ENCODE results near the gene KCNK3.
"Not testable (repeated sequence)": the region's sequence is repeated elsewhere in the genome, so short reads cannot be mapped to it uniquely, and the experiment has no call there.

The KCNK3 gene

DNA sequence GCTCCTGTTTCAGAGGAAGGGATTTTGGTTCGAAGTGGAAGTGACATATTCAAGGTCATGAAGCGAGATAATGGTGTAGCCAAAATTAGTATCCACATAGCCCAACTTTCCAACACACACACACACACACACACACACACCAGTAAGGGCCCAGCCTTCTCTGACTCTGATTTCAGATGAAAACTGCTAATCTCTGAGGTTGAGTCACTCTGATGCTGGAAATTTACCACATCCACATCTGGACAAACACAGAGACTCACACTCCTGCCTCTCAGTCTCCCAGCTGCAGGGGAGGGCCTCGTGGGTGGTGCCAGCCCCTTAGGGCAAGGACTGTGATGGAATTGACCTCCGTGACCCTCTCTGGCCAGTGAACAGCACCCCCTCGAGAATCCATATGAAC is 42.6 kb downstream of the KCNK3 start:
- DNase-seq: no peak

DNA sequence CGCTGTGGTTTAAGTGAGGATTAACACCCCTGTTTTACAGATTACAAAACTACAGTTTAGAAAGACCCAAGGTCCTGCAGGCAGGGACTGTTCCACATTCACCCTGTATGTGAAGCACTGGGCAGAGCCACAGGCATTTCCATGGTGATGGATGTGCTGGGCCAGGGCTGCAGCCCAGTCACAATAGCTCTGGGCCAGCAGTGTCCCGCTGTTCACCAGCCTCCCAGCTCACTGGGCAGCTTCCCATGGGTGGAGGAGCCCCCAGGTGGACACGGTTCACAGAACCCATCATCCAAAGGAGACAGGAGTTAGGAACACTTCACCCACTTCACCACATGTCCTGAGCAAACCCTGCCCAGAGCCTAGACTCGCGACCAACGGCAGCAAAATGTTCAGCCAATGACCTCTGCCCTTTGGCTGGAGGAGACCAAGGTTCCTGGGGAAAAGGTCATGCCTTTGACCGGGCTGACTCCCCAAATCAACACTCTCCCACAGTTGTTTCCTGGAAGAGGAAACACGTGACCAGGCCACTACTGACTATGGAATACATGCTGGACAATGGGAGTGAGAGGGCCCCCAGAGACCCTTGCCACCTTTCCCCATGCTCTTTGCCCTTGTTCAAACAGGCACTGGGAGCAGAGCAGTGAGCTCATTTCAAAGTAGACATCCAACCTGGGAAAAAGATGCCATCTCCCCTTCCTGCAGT is 43.5 kb downstream of the KCNK3 start:
- DNase-seq: no peak

DNA sequence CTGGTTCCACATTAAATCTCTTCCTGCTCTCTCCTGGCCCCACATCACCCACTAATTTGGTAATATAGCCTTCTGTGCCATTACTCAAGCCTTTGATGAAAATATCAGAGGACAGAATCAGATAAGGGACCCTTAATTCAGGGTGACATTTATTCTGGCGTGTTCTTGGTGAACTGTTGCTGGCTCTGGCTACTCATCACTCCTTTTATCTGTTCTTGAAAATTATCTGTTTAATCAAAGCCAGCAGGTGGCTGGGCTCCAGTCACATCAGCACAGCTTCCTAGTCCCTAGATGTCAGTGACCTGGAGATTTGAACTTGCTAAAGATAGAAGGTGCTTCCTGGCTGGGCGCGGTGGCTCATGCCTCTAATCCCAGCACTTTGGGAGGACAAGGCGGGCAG is 44.7 kb downstream of the KCNK3 start:
- DNase-seq: no peak

DNA sequence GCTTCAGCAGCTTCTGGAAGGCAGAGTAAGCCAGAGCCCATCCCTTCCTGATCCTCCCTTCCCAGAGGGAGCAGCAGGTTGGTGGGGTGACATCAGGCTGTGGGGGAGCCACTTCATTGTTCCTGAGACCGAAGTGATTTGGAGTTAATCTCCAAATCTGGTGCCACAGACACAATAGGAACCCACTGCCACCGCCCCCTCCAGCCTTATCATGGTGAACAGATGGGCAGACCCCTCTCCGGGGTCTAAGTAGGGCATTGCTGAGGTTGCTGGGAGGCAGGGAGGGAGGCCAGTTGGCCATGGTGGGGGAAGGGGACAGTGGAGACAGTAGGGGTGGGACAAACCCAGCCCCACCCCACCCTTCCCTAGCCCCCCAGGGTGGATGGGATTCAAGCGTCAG is 46.0 kb downstream of the KCNK3 start:
- DNase-seq: no peak

DNA sequence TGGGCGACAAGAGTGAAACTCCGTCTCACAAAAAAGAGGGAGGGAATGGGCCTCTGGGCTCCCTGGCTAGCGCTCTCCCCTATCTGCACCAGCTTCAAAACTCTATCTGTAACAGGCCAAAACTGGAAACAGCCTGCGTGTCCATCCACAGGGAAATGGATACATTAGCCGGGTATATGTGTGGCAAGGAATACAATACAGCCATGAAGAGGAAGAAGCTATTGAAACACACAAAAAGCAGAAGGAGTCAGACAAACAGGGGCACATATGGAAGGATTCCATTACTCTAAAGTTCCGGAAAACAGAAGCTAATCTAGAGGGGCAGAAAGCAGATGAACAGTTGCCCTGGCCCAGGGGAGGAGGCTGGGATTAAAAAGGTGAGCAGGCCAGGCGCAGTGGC is 47.0 kb downstream of the KCNK3 start:
- DNase-seq: no peak

DNA sequence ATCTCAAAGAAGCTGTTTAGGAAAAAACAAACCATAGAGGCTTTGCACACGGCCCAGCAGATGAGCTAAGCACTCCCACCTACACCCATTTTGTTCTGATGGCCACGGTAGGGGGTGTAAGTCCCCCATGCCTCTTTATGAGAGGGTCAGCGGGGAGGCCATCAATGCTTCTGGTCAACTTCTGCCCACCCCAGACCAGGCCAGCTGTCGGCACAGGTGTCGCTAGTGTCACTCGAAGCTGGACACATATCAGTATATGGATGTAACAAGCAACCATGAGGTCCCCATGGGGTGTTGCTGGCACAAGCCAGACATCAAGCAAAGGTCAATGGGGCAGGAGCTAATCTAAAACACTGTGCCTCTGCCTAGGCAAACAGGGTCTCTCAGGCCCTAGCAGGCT is 47.8 kb downstream of the KCNK3 start:
- DNase-seq: no peak

DNA sequence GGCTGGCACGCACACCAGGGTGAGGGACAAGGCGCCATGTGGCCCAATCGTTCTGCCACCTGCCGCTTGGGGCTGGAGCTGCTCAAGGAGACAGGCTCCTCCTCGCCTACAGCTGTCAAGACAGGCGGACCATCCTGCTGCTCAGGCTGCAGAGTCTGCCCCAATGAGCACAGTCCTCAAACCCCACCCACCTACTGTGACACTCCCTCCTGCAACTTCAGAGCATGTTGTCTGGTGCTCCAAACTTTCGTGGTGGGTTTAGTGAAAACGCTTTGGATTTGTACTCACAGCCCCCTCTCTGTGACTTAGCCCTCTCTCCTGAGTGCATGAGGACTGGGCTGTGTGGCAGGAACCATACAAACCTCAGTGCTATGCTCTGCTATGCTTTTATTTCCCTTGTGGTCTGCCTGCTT is 48.4 kb downstream of the KCNK3 start:
- no peak for DNase-seq

DNA sequence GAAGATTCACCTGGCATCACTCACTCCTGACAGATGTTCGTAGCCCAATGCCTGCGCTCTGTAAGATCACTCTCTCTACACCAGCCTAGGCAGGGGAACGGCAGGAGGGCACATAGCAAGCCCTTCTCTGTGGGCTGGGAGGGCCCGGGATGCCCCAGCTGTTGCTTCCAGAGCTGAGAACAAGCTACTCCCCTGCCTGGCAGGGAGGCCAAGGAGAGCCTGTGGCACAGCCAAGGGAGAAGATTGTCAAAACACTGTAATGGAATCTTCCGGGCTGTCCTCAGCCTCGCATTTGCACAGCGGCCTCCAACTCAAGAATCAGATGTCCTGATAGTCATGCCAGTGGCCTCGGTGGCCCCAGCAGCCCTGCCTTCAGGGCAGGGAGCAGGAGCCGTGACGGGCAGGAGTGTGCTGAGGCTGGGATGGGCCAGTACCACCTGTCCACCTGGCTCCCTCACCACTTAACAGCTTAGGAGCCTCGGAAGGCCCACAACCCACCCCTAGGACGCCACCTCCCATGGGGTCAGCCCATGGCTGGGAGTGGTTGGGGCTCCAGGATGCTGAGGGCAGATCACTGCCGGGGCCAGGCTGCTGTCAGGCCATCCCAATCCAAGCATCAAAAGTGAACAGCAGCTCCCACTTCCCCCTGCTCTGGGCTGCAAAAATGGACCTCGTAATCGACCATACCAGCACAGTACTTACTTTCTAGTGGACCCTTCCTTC is 49.7 kb downstream of the KCNK3 start:
- no peak for DNase-seq

DNA sequence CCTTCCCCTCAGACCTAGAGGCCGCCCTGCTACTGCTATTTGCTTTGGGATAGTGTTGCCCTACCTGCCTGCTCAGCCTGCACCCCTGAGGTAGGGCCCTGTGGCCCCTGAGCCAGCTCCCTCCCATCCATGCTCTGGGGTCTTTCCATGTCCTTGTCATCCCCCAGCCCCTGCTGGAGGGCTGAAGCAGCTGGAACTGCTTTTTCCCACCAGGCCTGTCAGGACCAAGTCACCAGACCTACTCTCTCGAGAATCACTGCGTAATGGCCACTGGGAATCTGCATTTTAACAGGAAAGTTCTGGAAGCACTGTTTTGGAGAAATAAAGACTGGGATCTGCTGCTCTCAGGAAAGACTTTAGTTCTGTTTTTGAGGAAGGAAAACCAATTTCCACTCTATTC is 51.3 kb downstream of the KCNK3 start:
- DNase-seq: no peak

DNA sequence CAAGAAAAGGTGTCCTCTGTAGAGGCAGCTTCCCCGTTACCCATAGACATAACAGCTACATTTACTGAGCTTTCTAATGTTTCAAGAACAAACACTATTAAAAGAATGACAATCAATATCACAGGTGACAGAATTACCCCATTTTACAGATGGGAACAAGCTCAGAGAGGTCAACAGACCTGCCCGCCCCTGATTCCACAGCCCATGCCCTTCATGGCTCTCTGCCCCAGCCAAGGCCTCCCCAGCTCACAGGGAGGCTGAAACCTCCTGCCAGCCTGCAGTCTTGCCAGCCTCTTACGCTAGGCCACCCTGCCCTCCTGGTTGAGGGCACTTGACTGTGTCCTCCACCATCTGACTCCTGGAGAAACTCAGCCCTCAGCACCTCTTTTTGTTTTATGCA is 52.4 kb downstream of the KCNK3 start:
- no peak for DNase-seq

DNA sequence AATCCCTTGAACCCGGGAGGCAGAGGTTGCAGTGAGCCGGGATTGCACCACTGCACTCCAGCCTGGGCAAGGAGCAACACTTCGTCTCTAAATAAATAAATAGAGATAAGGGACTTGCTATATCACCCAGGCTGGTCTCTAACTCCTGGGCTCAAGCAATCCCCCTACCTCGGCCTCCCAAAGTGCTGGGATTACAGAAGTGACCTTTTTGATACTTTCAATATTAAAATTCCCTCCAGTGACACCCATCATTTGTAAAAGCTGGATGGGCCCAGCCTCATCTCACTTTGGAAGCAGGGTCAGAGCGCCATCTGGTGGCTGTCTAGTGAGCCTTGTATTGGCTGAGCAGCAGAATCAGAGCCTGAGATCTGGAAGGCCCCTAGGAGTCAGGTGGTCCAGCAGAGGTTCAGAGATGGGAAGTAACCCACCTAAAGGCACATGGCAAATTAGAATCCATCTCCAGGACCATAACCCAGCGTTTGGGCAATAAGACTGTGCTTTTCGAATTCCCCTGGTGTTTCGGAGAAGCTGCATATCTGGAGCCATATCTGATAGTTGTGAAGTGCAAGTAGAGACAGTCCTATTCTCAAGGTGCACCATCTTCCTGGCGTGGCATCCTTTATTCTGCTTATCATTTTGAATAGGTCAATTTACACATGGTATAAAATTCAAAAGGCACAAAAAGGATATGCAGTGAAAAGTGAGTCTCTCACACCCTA is 53.2 kb downstream of the KCNK3 start:
- DNase-seq: peak; percentile 77

DNA sequence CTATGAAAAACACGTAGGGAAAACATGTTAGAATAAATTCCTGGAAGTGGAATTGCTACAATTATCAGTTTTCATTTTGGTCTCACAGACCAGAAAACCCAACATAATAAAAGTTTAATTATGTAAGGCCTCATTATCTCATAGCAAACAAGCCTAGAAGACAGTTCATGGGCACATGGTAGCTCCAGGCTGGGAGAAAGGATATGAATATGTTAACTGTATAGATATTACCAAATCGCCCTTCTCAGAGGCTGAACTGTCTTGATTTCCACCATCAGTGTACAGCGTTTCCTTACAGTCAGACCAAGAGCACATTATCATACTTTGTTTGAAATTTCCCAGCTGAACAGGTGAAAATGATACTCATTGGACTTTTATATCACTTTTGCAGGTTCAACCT is 54.4 kb downstream of the KCNK3 start:
- DNase-seq: no peak

DNA sequence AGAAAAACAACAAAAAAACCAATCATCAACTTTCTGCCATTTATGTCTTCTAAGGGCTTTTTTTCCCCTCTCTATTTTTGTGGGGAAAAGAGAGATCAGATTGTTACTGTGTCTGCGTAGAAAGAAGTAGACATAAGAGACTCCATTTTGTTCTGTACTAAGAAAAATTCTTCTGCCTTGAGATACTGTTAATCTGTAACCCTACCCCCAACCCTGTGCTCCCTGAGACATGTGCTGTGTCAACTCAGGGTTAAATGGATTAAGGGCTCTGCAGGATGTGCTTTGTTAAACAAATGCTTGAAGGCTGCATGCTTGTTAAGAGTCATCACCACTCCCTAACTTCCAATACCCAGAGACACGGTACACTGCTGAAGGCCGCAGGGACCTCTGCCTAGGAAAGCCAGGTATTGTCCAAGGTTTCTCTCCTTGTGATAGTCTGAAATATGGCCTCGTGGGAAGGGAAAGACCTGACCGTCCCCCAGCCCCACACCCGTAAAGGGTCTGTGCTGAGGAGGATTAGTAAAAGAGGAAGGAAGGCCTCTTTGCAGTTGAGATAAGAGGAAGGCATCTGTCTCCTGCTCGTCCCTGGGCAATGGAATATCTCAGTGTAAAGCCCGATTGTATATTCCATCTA is 57.4 kb downstream of the KCNK3 start:
- not testable (repeated sequence) for DNase-seq

DNA sequence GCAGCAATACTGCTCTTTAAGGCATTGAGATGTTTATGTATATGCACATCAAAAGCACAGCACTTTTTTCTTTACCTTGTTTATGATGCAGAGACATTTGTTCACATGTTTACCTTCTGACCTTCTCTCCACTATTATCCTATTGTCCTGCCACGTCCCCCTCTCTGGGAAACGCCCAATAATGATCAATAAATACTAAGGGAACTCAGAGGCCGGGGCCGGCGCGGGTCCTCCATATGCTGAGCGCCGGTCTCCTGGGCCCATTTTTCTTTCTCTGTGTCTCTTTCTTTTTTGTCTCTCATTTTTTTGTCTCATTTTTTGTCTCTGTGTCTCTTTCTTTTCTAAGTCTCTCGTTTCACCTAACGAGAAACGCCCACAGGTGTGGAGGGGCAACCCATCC is 57.9 kb downstream of the KCNK3 start:
- DNase-seq: not testable (repeated sequence)

DNA sequence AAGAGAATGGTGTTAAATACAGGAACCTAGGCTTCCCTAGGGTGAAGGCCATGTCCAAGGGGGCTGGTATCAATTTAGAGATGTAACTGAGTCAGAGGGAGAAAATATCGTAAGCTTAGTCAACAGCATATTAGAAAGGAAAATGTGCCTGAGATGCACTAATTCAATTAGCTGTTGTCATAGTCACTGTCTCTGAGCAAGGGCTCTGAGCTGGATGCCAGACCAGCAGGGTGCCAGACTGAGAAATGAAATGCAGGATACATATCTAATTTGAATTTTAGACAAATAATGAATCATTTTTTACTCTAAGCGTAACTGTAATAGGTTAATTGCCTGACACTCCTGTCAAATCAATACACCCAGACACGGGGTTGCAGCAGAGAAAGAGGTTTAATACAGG is 60.1 kb downstream of the KCNK3 start:
- DNase-seq: no peak

DNA sequence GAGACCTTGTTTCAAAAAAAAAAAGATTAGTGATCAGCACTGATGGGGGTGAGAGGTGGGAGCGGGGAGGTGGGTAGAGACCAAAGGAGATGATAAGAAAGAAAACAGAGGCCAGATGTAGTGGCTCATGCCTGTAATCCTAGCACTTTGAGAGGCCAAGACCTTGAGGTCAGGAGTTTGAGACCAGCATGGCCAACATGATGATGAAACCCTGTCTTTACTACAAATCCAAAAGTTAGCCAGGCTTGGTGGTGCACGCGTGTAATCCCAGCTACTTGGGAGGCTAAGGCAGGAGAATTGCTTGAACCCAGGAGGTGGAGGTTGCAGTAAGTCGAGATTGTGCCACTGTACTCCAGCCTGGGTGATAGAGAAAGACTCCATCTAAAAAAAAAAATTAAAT is 62.0 kb downstream of the KCNK3 start:
- no peak for DNase-seq

DNA sequence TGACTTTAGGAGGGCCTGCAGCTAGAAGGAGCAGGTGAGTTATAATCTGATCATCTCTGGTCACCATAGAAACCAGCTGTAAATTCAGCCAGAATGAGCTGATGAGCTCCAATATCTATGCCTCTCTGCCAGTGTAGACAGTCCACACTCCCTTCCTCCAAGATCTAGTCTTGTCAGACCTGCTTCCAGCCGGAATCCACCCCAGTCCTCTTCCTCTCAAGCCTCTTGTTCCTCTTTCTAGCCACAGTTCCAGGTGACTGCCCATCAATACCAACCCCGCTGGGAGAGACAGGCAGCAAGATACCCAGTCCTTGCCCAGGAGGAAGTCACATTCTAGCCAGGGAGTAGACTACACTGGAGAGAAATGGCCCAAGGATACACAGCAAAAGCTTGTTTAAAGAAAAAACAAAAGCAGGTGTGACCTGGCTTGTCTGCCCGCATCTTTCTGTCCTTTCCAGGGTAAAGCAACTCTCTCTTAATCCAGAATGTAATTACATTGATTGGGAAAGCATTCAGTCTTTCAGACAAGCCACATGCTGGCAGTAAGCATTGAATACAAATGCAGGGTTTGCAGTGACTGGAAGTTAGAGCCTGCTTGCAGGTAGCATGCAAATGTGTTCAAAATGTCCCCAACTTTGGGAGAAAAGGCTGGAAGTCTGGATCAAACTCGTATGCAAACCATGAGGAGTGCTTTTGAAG is 62.6 kb downstream of the KCNK3 start:
- no peak for DNase-seq

DNA sequence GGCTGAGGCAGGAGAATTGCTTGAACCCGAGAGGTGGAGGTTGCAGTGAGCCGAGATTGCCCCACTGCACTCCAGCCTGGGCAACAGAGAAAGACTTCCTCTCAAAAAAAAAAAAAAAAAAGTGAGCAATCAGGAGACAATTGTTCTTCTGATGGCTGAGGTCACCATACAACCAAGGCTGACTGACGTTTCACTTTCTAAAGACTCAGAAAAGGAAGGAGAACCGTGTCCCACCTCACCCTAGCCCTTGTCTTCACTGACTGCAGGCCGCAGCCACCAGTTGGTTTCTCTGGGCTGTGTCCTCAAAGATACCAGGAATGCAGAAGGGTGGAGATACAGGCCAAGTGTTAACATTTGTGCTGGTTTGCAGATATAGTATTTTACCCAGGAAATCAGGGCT is 63.8 kb downstream of the KCNK3 start:
- DNase-seq: no peak

DNA sequence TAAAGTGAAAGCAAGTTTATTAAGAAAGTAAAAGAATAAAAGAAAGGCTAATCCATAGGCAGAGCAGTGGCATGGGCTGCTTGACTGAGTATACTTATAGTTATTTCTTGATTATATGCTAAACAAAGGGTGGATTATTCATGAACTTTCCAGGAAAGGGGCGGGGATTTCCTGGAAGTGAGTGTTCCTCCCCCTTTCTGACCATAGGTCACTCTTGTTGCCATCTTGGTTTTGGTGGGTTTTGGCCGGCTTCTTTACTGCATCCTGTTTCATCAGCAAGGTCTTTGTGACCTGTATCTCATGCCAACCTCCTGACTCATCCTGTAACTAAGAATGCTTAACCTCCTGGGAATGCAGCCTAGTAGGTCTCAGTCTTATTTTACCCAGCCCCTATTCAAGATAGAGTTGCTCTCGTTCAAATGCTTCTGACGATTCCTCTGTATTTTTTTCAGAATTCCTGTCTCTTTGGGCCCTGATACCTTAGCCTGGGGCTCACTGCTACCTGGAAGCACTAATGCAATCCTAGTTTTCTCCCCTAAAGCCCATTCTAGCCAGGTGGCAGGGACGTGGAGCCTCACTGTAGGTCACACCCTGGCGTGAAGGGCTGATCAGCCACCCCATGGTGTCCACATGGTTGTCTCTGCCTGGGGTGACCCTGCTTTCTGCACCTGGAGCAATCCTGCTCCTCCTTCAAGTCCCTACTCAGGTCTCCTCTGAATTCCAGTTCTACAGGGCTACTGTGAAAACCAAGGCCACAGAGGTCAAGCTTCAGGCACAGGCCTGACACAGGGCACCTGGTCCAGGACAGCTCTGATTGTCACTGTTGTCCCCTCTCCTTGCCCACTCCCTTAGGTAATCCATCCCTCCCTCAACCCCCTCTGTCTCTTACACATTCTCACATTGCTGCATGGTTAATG is 65.6 kb downstream of the KCNK3 start:
- no peak for DNase-seq

DNA sequence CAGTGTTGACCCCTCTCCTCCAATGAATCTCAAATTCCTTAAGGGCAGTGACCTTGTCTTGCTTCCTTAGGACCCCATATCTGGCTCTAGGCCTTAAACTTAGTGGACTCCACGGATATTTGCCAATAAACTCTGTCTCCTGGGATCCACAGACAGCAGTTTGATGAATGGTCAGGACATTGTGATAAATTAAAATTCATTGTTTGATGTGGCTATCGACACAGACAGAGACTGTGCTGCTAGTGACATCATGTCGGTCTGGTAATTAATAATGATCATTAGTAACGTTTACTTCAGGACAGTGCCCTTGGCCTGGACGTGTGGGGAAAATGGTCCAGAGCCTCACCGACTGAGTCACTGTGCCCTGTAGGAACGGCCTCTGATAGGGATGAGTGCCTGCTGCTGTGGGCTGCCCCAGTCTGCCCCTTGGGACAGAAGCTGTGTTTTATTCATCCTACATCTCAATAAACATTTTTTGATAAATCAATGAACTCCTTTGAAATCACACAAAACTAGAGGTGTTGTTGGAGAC is 66.3 kb downstream of the KCNK3 start:
- no peak for DNase-seq

DNA sequence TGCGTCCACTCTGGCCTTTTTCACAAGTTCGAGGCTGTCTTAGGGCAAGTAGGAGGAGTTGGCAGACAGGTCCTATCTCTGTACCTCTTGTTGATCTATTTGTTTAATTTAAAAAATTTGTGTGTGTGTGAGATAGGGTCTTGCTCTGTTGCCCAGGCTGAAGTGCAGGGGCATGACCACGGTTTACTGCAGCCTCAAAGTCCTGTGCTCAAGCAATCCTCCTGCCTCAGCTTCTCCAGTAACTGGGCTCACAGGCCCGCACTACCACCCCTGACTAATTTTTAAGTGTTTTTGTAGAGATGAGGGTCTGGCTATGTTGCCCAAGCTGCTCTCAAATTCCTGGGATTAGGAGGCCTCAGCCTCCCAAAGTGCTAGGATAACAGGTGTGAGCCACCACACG is 67.3 kb downstream of the KCNK3 start:
- DNase-seq: no peak

DNA sequence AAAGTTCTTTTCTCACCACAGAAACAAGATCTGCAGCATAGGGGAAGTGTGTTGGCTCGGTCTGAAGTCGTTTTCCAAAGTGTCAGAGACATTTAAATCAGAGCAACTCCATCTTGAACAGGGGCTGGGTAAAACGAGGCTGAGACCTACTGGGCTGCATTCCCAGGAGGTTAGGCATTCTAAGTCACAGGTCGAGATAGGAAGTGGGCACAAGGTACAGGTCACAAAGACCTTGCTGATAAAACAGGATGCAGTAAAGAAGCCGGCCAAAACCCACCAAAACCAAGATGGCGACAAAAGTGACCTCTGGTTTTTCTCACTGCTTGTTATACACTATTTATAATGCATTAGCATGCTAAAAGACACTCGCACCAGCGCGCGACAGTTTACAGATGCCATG is 68.5 kb downstream of the KCNK3 start:
- DNase-seq: not testable (repeated sequence)
